Natural killer cell (primary cell): ENCODE results near the gene ADAMTS17. TPM values are rescaled to one million over a fixed set of nuclear protein-coding genes. Genes with fewer than 3 reads are reported as not detected.

Source experiments
- ATAC-seq, 3 donors: fragments of 150-1000 bp in 2 of 3; fragments of 200-7000 bp in 1 of 3; cut with Tn5 transposase; 1 replicate in 1 of 3; 2 replicates in 2 of 3; pipeline ENCODE4 v1.10.0; 2021; ENCODE audit warnings: mild to moderate bottlenecking in 2 of 3, moderate library complexity in 2 of 3
- DNase-seq, 2 donors: peaks; one replicate each; pipeline versions ENCODE4 v3.0.0 to v3.0.0-alpha.2; 2013 to 2021; ENCODE audit warnings: mixed read lengths in 1 of 2
- H3K27ac ChIP-seq: one replicate; pipeline ENCODE4 v1.5.1; 2013; ENCODE audit warnings: mild to moderate bottlenecking, low read length
- H3K27me3 ChIP-seq: one replicate; pipeline ENCODE4 v1.6.1; 2013; ENCODE audit warnings: low read length; ENCODE audit not compliant: control insufficient read depth, insufficient read depth
- H3K36me3 ChIP-seq: one replicate; pipeline ENCODE4 v1.6.1; 2013; ENCODE audit warnings: low read length; ENCODE audit not compliant: control insufficient read depth, insufficient read depth
- H3K4me1 ChIP-seq: one replicate; pipeline ENCODE4 v1.6.1; 2013; ENCODE audit warnings: low read length; ENCODE audit not compliant: control insufficient read depth, insufficient read depth
- H3K4me3 ChIP-seq: one replicate; pipeline ENCODE4 v1.5.1; 2013; ENCODE audit warnings: low read length
- H3K9me3 ChIP-seq: one replicate; pipeline ENCODE4 v1.6.1; 2013; ENCODE audit warnings: low read length; ENCODE audit not compliant: control insufficient read depth, insufficient read depth
- H3K27ac Mint-ChIP-seq, 2 donors: one replicate each; pipeline ENCODE4 v1.8.0; 2022; ENCODE audit warnings: mild to moderate bottlenecking in 2 of 2, mixed read lengths in 2 of 2, moderate library complexity in 1 of 2
- H3K27me3 Mint-ChIP-seq, 2 donors: one replicate each; pipeline ENCODE4 v1.8.0; 2022; ENCODE audit warnings: low read depth in 2 of 2, mixed read lengths in 2 of 2
- H3K36me3 Mint-ChIP-seq: one replicate; pipeline ENCODE4 v1.8.0; 2022; ENCODE audit warnings: mixed read lengths
- H3K4me1 Mint-ChIP-seq, 2 donors: one replicate each; pipeline ENCODE4 v1.8.0; 2022; ENCODE audit warnings: mixed read lengths in 2 of 2
- H3K4me3 Mint-ChIP-seq: one replicate; pipeline ENCODE4 v1.8.0; 2022; ENCODE audit warnings: mild to moderate bottlenecking, moderate library complexity, mixed read lengths
- H3K9me3 Mint-ChIP-seq, 2 donors: one replicate each; pipeline ENCODE4 v1.8.0; 2022; ENCODE audit warnings: mixed read lengths in 2 of 2
- WGBS: methylation state at CpG from one replicate; pipeline ENCODE4 v1.1.7; 2013; ENCODE audit warnings: missing lambda C conversion rate; ENCODE audit not compliant: insufficient coverage; 5-methylcytosine and 5-hydroxymethylcytosine counted together
- intact Hi-C: fragments of 100-400 bp; cut with micrococcal nuclease; formaldehyde crosslinking; loops from one replicate; pipeline ENCODE4 v1.14.2; 2022
- total RNA-seq, 4 donors: library from RNA; stranded (reverse); fragments of 120-200 nt in 1 of 4; gene quantifications; one replicate each; pipeline versions ENCODE4 v1.2.3 to v1.2.4, GENCODE V29; 2013 to 2022
- TF ChIP-seq, protein P1 (sequence below): fragments of 200-600 bp; IDR thresholded peaks from one replicate; pipeline ENCODE4 v1.8.0; 2022; ENCODE audit warnings: antibody characterized with exemption

The ADAMTS17 gene
- total RNA-seq, 3 donors from 2014 or later (not counting 1 experiment from before 2014, with no cell fraction given), result 4.8 to 9.5 (median 5.3) TPM

DNA sequence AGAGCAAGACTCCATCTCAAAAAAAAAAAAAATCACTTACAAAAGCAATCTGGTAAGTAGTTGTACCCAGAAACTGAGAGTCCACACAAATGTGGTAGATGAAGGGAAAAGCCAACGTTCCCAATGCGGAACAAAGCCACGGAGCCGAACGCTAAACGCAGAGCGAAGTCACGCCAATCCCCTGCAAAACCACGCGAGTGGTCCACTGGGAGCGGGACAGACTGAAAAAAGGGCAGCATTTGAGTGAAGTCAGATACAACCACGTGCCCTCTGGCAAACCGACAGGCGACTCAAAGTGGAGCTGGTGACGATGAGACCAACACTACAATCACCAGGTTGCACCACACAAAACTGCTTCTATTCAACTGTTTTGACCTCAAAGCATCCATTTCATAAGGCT lies 362.4 kb downstream of the ADAMTS17 start:
- H3K36me3 ChIP-seq, result no peaks in the 10 kb centered on the region
- Mint-ChIP-seq H3K4me3 (no peak overlapping the region), H3K9me3 (no peaks in the 10 kb centered on the region), H3K27me3 (peaks cover 2 to 19% of the 10 kb centered on the region in 2 donors), H3K4me1 (no peaks in the 10 kb centered on the region), H3K27ac (no peak overlapping the region), H3K36me3 (no peaks in the 10 kb centered on the region)
- no peak overlapping the region for H3K27ac ChIP-seq
- no peak overlapping the region for H3K4me3 ChIP-seq
- 94% methylated on average over 15 of the region's 15 CpGs for WGBS
- TF ChIP-seq, protein P1, sequence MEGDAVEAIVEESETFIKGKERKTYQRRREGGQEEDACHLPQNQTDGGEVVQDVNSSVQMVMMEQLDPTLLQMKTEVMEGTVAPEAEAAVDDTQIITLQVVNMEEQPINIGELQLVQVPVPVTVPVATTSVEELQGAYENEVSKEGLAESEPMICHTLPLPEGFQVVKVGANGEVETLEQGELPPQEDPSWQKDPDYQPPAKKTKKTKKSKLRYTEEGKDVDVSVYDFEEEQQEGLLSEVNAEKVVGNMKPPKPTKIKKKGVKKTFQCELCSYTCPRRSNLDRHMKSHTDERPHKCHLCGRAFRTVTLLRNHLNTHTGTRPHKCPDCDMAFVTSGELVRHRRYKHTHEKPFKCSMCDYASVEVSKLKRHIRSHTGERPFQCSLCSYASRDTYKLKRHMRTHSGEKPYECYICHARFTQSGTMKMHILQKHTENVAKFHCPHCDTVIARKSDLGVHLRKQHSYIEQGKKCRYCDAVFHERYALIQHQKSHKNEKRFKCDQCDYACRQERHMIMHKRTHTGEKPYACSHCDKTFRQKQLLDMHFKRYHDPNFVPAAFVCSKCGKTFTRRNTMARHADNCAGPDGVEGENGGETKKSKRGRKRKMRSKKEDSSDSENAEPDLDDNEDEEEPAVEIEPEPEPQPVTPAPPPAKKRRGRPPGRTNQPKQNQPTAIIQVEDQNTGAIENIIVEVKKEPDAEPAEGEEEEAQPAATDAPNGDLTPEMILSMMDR, result no peak
- DNase-seq (no peak), ATAC-seq (no peak)
- peaks cover 3% of the 10 kb centered on the region for H3K27me3 ChIP-seq
- peaks cover 7% of the 10 kb centered on the region for H3K4me1 ChIP-seq
- intact Hi-C loops, result no loop called here
- no peaks in the 10 kb centered on the region for H3K9me3 ChIP-seq

DNA sequence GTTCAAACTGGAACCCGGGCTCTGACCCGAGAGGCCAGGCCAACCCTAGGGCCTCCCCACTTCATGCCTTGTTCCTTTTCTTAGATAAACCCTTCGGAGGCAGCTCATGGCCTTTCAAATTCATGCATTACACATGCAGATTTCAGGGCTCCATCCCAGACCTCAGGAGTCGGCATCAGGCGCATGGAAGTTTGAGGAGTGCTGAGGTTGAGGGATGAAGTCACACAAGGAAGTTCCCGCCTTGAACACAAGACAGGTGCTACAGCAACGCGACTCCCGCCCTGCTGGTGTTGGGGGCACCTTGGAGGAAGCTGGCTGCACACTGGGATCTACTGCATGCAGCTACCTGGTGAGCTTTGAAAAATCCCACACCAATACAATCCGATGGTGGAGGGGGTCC lies 363.3 kb downstream of the ADAMTS17 start:
- Mint-ChIP-seq H3K4me1 (no peaks in the 10 kb centered on the region), H3K36me3 (no peaks in the 10 kb centered on the region), H3K4me3 (no peak overlapping the region), H3K27ac (no peak overlapping the region), H3K27me3 (peaks cover 2 to 16% of the 10 kb centered on the region in 2 donors), H3K9me3 (no peaks in the 10 kb centered on the region)
- ATAC-seq (no peak), DNase-seq (no peak)
- no peaks in the 10 kb centered on the region for H3K36me3 ChIP-seq
- no peaks in the 10 kb centered on the region for H3K9me3 ChIP-seq
- peaks cover 5% of the 10 kb centered on the region for H3K4me1 ChIP-seq
- peaks cover under 1% of the 10 kb centered on the region for H3K27me3 ChIP-seq
- TF ChIP-seq, protein P1, result no peak
- WGBS, result 75% methylated on average over 10 of the region's 10 CpGs
- intact Hi-C loops, result no loop called here
- H3K27ac ChIP-seq, result no peak overlapping the region
- H3K4me3 ChIP-seq, result no peak overlapping the region

DNA sequence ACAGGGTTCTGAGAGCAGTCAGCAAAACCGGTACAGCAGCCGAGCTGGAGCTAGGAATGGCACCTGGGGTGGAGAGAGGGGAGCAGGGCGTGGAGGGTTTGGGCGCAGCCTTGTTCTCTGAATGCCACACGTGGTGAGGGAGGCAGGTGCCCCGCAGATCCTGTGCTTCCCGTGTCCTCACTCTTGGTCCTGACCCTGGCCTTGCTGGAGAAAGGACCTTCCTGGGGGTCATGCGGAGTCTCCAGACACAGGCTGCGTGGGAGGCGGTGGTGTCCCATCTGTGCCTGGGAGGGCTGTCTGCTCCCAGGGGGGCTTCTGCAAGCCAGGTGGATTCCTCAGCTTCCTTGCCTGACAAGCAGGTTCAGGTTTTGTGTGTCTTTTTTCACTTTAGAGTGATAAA lies 363.8 kb downstream of the ADAMTS17 start:
- Mint-ChIP-seq H3K27ac (no peak overlapping the region), H3K36me3 (no peaks in the 10 kb centered on the region), H3K4me3 (no peak overlapping the region), H3K27me3 (peaks cover 2 to 11% of the 10 kb centered on the region in 2 donors), H3K9me3 (no peaks in the 10 kb centered on the region), H3K4me1 (no peaks in the 10 kb centered on the region)
- WGBS, result 88% methylated on average over 10 of the region's 10 CpGs
- no peaks in the 10 kb centered on the region for H3K4me1 ChIP-seq
- ATAC-seq (no peak), DNase-seq (no peak)
- no peaks in the 10 kb centered on the region for H3K27me3 ChIP-seq
- intact Hi-C loops, result no loop called here
- no peaks in the 10 kb centered on the region for H3K9me3 ChIP-seq
- H3K36me3 ChIP-seq, result no peaks in the 10 kb centered on the region
- no peak overlapping the region for H3K27ac ChIP-seq
- TF ChIP-seq, protein P1, result no peak
- no peak overlapping the region for H3K4me3 ChIP-seq

DNA sequence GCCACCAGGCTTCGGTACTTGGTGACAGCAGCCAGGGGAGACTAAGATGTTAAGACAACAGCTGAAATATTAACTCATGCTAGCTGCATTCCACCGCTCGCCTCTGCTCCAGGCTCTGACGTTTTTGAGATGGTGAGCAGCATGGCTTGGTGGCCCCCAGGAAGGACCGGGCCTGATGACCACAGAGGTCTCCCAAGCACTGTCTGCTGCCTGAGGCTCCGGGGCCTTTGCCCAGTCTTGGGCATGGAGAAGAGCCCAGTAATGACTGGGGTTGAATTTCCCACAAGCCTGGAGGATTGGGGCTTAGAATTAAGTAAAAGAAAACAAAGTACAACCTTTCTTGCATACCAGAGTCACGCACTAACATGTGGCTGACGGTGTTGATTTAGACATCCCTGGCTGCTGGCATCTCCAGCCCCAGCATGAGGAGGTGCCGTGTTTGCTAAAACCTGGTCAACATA lies 364.9 kb downstream of the ADAMTS17 start:
- ATAC-seq, result no peak
- H3K27ac ChIP-seq, result no peak overlapping the region
- TF ChIP-seq, protein P1, result no peak
- no peaks in the 10 kb centered on the region for H3K36me3 ChIP-seq
- H3K4me3 Mint-ChIP-seq, result no peak overlapping the region
- H3K4me3 ChIP-seq, result no peak overlapping the region
- no peaks in the 10 kb centered on the region for H3K4me1 Mint-ChIP-seq
- intact Hi-C loops, result no loop called here
- no peak overlapping the region for H3K27ac Mint-ChIP-seq
- H3K4me1 ChIP-seq, result no peaks in the 10 kb centered on the region
- no peaks in the 10 kb centered on the region for H3K27me3 ChIP-seq
- H3K9me3 Mint-ChIP-seq, result no peaks in the 10 kb centered on the region
- H3K9me3 ChIP-seq, result no peaks in the 10 kb centered on the region
- no peaks in the 10 kb centered on the region for H3K36me3 Mint-ChIP-seq
- H3K27me3 Mint-ChIP-seq, result peaks cover 2 to 6% of the 10 kb centered on the region in 2 donors
- no peak for DNase-seq
- WGBS, result 88% methylated on average over 9 of the region's 9 CpGs
